Measurements from ENCODE around the gene MYO1B. TPM values are rescaled to one million over a fixed set of nuclear protein-coding genes. Genes with fewer than 3 reads are reported as not detected.
A peak's percentile ranks its signal among the peaks of the same experiment; 100 is the strongest.

MYO1B gene
- total RNA-seq, 1 donor = 246 TPM

GRCh38 chr2:191462370-191462769, 217.2 kb downstream of the MYO1B start:
- Histone ChIP-seq H3K36me3 (ENCODE audit: insufficient read depth, low read length) (no peaks in the 10 kb centered on the region), H3K27me3 (ENCODE audit: insufficient read depth, low read length) (no peaks in the 10 kb centered on the region), H4K20me1 (ENCODE audit: insufficient read depth, low read length) (no peaks in the 10 kb centered on the region), H3K9me3 (ENCODE audit: low read depth, low read length) (no peaks in the 10 kb centered on the region), H3K27ac (ENCODE audit: low read depth, low read length) (no peak overlapping the region), H2AFZ (ENCODE audit: low read length) (no peak overlapping the region), H3K4me3 (ENCODE audit: insufficient read depth, low read length) (no peak overlapping the region), H3K4me2 (ENCODE audit: insufficient read depth, low read length) (no peak overlapping the region), H3K79me2 (ENCODE audit: insufficient read depth, low read length) (no peaks in the 10 kb centered on the region), H3K4me1 (ENCODE audit: insufficient read depth, low read length) (peaks cover 10% of the 10 kb centered on the region)
- TF ChIP-seq CTCF (IDR thresholded peaks at IDR 0.05; ENCODE audit: extremely low read depth, low read depth, low read length) = no peak
- DNase-seq (ENCODE audit: insufficient read length, low spot score, missing footprints) = no peak

- Histone ChIP-seq H3K27ac (ENCODE audit: low read depth, low read length) (no peak overlapping the region), H4K20me1 (ENCODE audit: insufficient read depth, low read length) (no peaks in the 10 kb centered on the region), H3K9me3 (ENCODE audit: low read depth, low read length) (no peaks in the 10 kb centered on the region), H2AFZ (ENCODE audit: low read length) (peak overlapping the region; percentile 31), H3K4me3 (ENCODE audit: insufficient read depth, low read length) (no peak overlapping the region), H3K4me1 (ENCODE audit: insufficient read depth, low read length) (peaks cover 10% of the 10 kb centered on the region), H3K36me3 (ENCODE audit: insufficient read depth, low read length) (no peaks in the 10 kb centered on the region), H3K4me2 (ENCODE audit: insufficient read depth, low read length) (no peak overlapping the region), H3K79me2 (ENCODE audit: insufficient read depth, low read length) (no peaks in the 10 kb centered on the region), H3K27me3 (ENCODE audit: insufficient read depth, low read length) (no peaks in the 10 kb centered on the region)
- TF ChIP-seq CTCF (IDR thresholded peaks at IDR 0.05; ENCODE audit: extremely low read depth, low read depth, low read length) = no peak
- no peak for DNase-seq (ENCODE audit: insufficient read length, low spot score, missing footprints)
These were observed 218.6 kb downstream of the MYO1B start for GRCh38 chr2:191463790-191464189.

- Histone ChIP-seq H3K4me3 (ENCODE audit: insufficient read depth, low read length) (no peak overlapping the region), H3K4me2 (ENCODE audit: insufficient read depth, low read length) (no peak overlapping the region), H3K27ac (ENCODE audit: low read depth, low read length) (peak overlapping the region; percentile 29), H3K4me1 (ENCODE audit: insufficient read depth, low read length) (peaks cover 10% of the 10 kb centered on the region), H3K27me3 (ENCODE audit: insufficient read depth, low read length) (no peaks in the 10 kb centered on the region), H3K9me3 (ENCODE audit: low read depth, low read length) (no peaks in the 10 kb centered on the region), H3K79me2 (ENCODE audit: insufficient read depth, low read length) (no peaks in the 10 kb centered on the region), H4K20me1 (ENCODE audit: insufficient read depth, low read length) (no peaks in the 10 kb centered on the region), H2AFZ (ENCODE audit: low read length) (peak overlapping the region; percentile 90), H3K36me3 (ENCODE audit: insufficient read depth, low read length) (no peaks in the 10 kb centered on the region)
- TF ChIP-seq CTCF (IDR thresholded peaks at IDR 0.05; ENCODE audit: extremely low read depth, low read depth, low read length) = no peak
- DNase-seq (ENCODE audit: insufficient read length, low spot score, missing footprints) = no peak
These were observed 220.7 kb downstream of the MYO1B start for GRCh38 chr2:191465766-191466420.

GRCh38 chr2:191467113-191467512, 221.9 kb downstream of the MYO1B start:
- no peak overlapping the region for H3K4me2 ChIP-seq (ENCODE audit: insufficient read depth, low read length)
- no peaks in the 10 kb centered on the region for H3K9me3 ChIP-seq (ENCODE audit: low read depth, low read length)
- H4K20me1 ChIP-seq (ENCODE audit: insufficient read depth, low read length) = no peaks in the 10 kb centered on the region
- no peak overlapping the region for H2AFZ ChIP-seq (ENCODE audit: low read length)
- no peak overlapping the region for H3K4me3 ChIP-seq (ENCODE audit: insufficient read depth, low read length)
- no peak overlapping the region for H3K27ac ChIP-seq (ENCODE audit: low read depth, low read length)
- H3K4me1 ChIP-seq (ENCODE audit: insufficient read depth, low read length) = peaks cover 10% of the 10 kb centered on the region
- H3K79me2 ChIP-seq (ENCODE audit: insufficient read depth, low read length) = no peaks in the 10 kb centered on the region
- no peak for DNase-seq (ENCODE audit: insufficient read length, low spot score, missing footprints)
- H3K27me3 ChIP-seq (ENCODE audit: insufficient read depth, low read length) = no peaks in the 10 kb centered on the region
- no peak for TF ChIP-seq CTCF (IDR thresholded peaks at IDR 0.05; ENCODE audit: extremely low read depth, low read depth, low read length)
- H3K36me3 ChIP-seq (ENCODE audit: insufficient read depth, low read length) = no peaks in the 10 kb centered on the region

Measured in osteoblast (primary cell).